HG02981 (cell line): ENCODE results near the gene SRP9.
"Not testable (repeated sequence)": the region's sequence is repeated elsewhere in the genome, so short reads cannot be mapped to it uniquely, and the experiment has no call there.

Source experiments
- ATAC-seq: cut with Tn5 transposase; IDR thresholded peaks from one replicate; pipeline ENCODE4 v1.9.1; 2021; ENCODE audit warnings: mild to moderate bottlenecking, moderate library complexity; ENCODE audit not compliant: unreplicated experiment

The SRP9 gene

GRCh38 chr1:225754940-225755641 is 22.5 kb upstream of the SRP9 start:
- no peak for ATAC-seq

GRCh38 chr1:225755671-225756319 is 21.8 kb upstream of the SRP9 start:
- no peak for ATAC-seq

- no peak for ATAC-seq
These were observed 19.5 kb upstream of the SRP9 start for GRCh38 chr1:225757927-225758656.

GRCh38 chr1:225759972-225760371 is 17.7 kb upstream of the SRP9 start:
- not testable (repeated sequence) for ATAC-seq

GRCh38 chr1:225760531-225760930 is 17.1 kb upstream of the SRP9 start:
- ATAC-seq = no peak

- not testable (repeated sequence) for ATAC-seq
These were observed 16.2 kb upstream of the SRP9 start for GRCh38 chr1:225761395-225761794.

GRCh38 chr1:225762002-225762441 is 15.6 kb upstream of the SRP9 start:
- no peak for ATAC-seq

- ATAC-seq = no peak
These were observed 15.2 kb upstream of the SRP9 start for GRCh38 chr1:225762444-225762843.

GRCh38 chr1:225763716-225764548 is 13.7 kb upstream of the SRP9 start:
- no peak for ATAC-seq

GRCh38 chr1:225765982-225766674 is 11.5 kb upstream of the SRP9 start:
- ATAC-seq = no peak

GRCh38 chr1:225766967-225767633 is 10.5 kb upstream of the SRP9 start:
- no peak for ATAC-seq

GRCh38 chr1:225767634-225768540 is 9.7 kb upstream of the SRP9 start:
- ATAC-seq = no peak

GRCh38 chr1:225768662-225769426 is 8.8 kb upstream of the SRP9 start:
- no peak for ATAC-seq

- ATAC-seq = no peak
These were observed 7.9 kb upstream of the SRP9 start for GRCh38 chr1:225769687-225770086.

- ATAC-seq = no peak
These were observed 6.9 kb upstream of the SRP9 start for GRCh38 chr1:225770561-225771248.

GRCh38 chr1:225771661-225772322 is 5.8 kb upstream of the SRP9 start:
- ATAC-seq = no peak

GRCh38 chr1:225772323-225772768 is 5.3 kb upstream of the SRP9 start:
- peak; percentile 63 for ATAC-seq
